ENCODE measurements around the gene POLR1H. TPM values are rescaled to one million over a fixed set of nuclear protein-coding genes. Genes with fewer than 3 reads are reported as not detected.

Gene POLR1H
- total RNA-seq, 1 experiment from 2014 or later = 33.3 TPM

GRCh38 chr6:30066577-30067459 lies 5.8 kb downstream of the POLR1H start, which contains the start of gene PPP1R11:
Gene PPP1R11, plus strand, starts transcription at chr6:30067198. Its CDS starts 213 bp downstream, at chr6:30067411.
- ChIA-PET POLR2A (ENCODE audit: unreplicated experiment) (interaction anchor here (0.6 to 0.8 kb wide), 3 partner anchors 10 to 1408 kb away, joined by 3 to 7 read pairs (median 4); no protein-coding TSS in a partner anchor), CTCF (interaction anchor here (0.5 to 1.3 kb wide), 2 partner anchors 37 to 613 kb away, joined by 4 to 7 read pairs; no protein-coding TSS in a partner anchor)
- Histone ChIP-seq H4K20me1 (ENCODE audit: insufficient read depth) (no peaks in the 10 kb centered on the region), H3K4me2 (peak within 1 kb of the TSS; percentile 95), H3K9me3 (ENCODE audit: insufficient read depth, low read depth) (no peaks in the 10 kb centered on the region), H3K27me3 (ENCODE audit: insufficient read depth, low read depth) (no peaks in the 10 kb centered on the region), H3K4me3 (peak within 1 kb of the TSS; percentile 81), H3K4me1 (replicated peaks; ENCODE audit: insufficient read depth) (peaks cover 24% of the 10 kb centered on the region), H3K79me2 (ENCODE audit: low read depth) (peaks cover 25% of the 10 kb centered on the region), H3K36me3 (ENCODE audit: low read depth) (no peaks in the 10 kb centered on the region), H2AFZ (peak within 1 kb of the TSS; percentile 88), H3K9me2 (ENCODE audit: insufficient read depth) (no peaks in the 10 kb centered on the region), H3K27ac (peak within 1 kb of the TSS; percentile 40), H3F3A (ENCODE audit: insufficient read depth, low read depth) (peaks cover 14% of the 10 kb centered on the region)
- no TSS peak for BruUV-seq (replicated peaks)
- no peak for TF ChIP-seq CTCF (conservative IDR thresholded peaks at IDR 0.05)
- TF ChIP-seq EZH2 (IDR thresholded peaks at IDR 0.05; ENCODE audit: low read depth) = no peak
- peak; percentile 96 to 99 for DNase-seq
- intact Hi-C loops (cut with micrococcal nuclease; ENCODE audit: unreplicated experiment) = loop anchor here (1.0 to 5.0 kb wide), 4 partner anchors 8 to 100 kb away; partner anchors contain the start of gene RNF39

- ChIA-PET CTCF (interaction anchor here (0.5 kb wide), 1 partner anchor 612 kb away, joined by 4 read pairs; no protein-coding TSS in a partner anchor), POLR2A (ENCODE audit: unreplicated experiment) (no interaction called here)
- no peaks in the 10 kb centered on the region for H3K27me3 ChIP-seq (ENCODE audit: insufficient read depth, low read depth)
- H3K4me3 ChIP-seq = peak overlapping the region; percentile 81
- H3K9me3 ChIP-seq (ENCODE audit: insufficient read depth, low read depth) = no peaks in the 10 kb centered on the region
- no peak for DNase-seq
- H3K9me2 ChIP-seq (ENCODE audit: insufficient read depth) = no peaks in the 10 kb centered on the region
- peaks cover 17% of the 10 kb centered on the region for H3F3A ChIP-seq (ENCODE audit: insufficient read depth, low read depth)
- intact Hi-C loops (cut with micrococcal nuclease; ENCODE audit: unreplicated experiment) = loop anchor here (1.0 to 5.0 kb wide), 4 partner anchors 8 to 100 kb away; partner anchors contain the start of gene RNF39
- TF ChIP-seq CTCF (conservative IDR thresholded peaks at IDR 0.05) (no peak), EZH2 (IDR thresholded peaks at IDR 0.05; ENCODE audit: low read depth) (no peak)
- H3K36me3 ChIP-seq (ENCODE audit: low read depth) = no peaks in the 10 kb centered on the region
- H4K20me1 ChIP-seq (ENCODE audit: insufficient read depth) = no peaks in the 10 kb centered on the region
- BruUV-seq (replicated peaks) = no TSS peak
- peak overlapping the region; percentile 80 for H2AFZ ChIP-seq
- peak overlapping the region; percentile 40 for H3K27ac ChIP-seq
- H3K4me1 ChIP-seq (replicated peaks; ENCODE audit: insufficient read depth) = peaks cover 19% of the 10 kb centered on the region
- H3K79me2 ChIP-seq (ENCODE audit: low read depth) = peaks cover 20% of the 10 kb centered on the region
- peak overlapping the region; percentile 95 for H3K4me2 ChIP-seq
Measured at GRCh38 chr6:30067460-30068139, 6.5 kb downstream of the POLR1H start.

GRCh38 chr6:30071081-30071818 lies 10.2 kb downstream of the POLR1H start:
- Histone ChIP-seq H3F3A (ENCODE audit: insufficient read depth, low read depth) (peaks cover 24% of the 10 kb centered on the region), H3K27me3 (ENCODE audit: insufficient read depth, low read depth) (no peaks in the 10 kb centered on the region), H3K9me3 (ENCODE audit: insufficient read depth, low read depth) (no peaks in the 10 kb centered on the region), H3K4me3 (no peak overlapping the region), H4K20me1 (ENCODE audit: insufficient read depth) (peaks cover 8% of the 10 kb centered on the region), H3K36me3 (ENCODE audit: low read depth) (no peaks in the 10 kb centered on the region), H3K27ac (no peak overlapping the region), H3K4me1 (replicated peaks; ENCODE audit: insufficient read depth) (peaks cover 20% of the 10 kb centered on the region), H2AFZ (no peak overlapping the region), H3K79me2 (ENCODE audit: low read depth) (peaks cover 37% of the 10 kb centered on the region), H3K9me2 (ENCODE audit: insufficient read depth) (no peaks in the 10 kb centered on the region), H3K4me2 (no peak overlapping the region)
- CTCF ChIA-PET = no interaction called here
- DNase-seq = no peak
- TF ChIP-seq CTCF (conservative IDR thresholded peaks at IDR 0.05) (no peak), EZH2 (IDR thresholded peaks at IDR 0.05; ENCODE audit: low read depth) (no peak)
- intact Hi-C loops (cut with micrococcal nuclease; ENCODE audit: unreplicated experiment) = no loop called here
- no TSS peak for BruUV-seq (replicated peaks)
- POLR2A ChIA-PET (ENCODE audit: unreplicated experiment) = no interaction called here

Measured in PC-9 (cell line).